Suprapubic skin (tissue), 4 donors: Measurements from ENCODE around the gene KRTAP12-2. TPM values are rescaled to one million over a fixed set of nuclear protein-coding genes. Genes with fewer than 3 reads are reported as not detected.
"Not testable (repeated sequence)": the region's sequence is repeated elsewhere in the genome, so short reads cannot be mapped to it uniquely, and the experiment has no call there.

Experiments
- DNase-seq, 2 donors: peaks; one replicate each; pipeline ENCODE4 v3.0.0-alpha.2; 2019; ENCODE audit warnings: low spot score in 2 of 2
- H3K27ac ChIP-seq: fragments of 200-600 bp; sonication (generic); one replicate; pipeline ENCODE4 v1.5.1; 2019
- H3K27me3 ChIP-seq: fragments of 200-600 bp; sonication (generic); one replicate; pipeline ENCODE4 v1.5.1; 2019
- H3K36me3 ChIP-seq: fragments of 200-600 bp; sonication (generic); one replicate; pipeline ENCODE4 v1.5.1; 2019
- H3K4me1 ChIP-seq: fragments of 200-600 bp; sonication (generic); one replicate; pipeline ENCODE4 v1.5.1; 2019
- H3K4me3 ChIP-seq: fragments of 200-600 bp; sonication (generic); one replicate; pipeline ENCODE4 v1.5.1; 2019; ENCODE audit warnings: mild to moderate bottlenecking
- H3K9me3 ChIP-seq: fragments of 200-600 bp; sonication (generic); one replicate; pipeline ENCODE4 v1.5.1; 2019
- EP300 ChIP-seq: sonication (generic); formaldehyde crosslinking; IDR thresholded peaks from one replicate; pipeline ENCODE4 v1.6.1; 2017; ENCODE audit warnings: antibody characterized with exemption
- POLR2A ChIP-seq, 2 donors: fragments of 450-650 bp; IDR thresholded peaks; one replicate each; pipeline ENCODE4 v1.6.1; 2017; ENCODE audit warnings: antibody characterized with exemption in 2 of 2, mild to moderate bottlenecking in 2 of 2, moderate library complexity in 2 of 2
- POLR2AphosphoS5 ChIP-seq, 3 donors: sonication (generic); formaldehyde crosslinking; IDR thresholded peaks; one replicate each; pipeline ENCODE4 v1.6.1; 2017; ENCODE audit warnings: antibody characterized with exemption in 3 of 3
- WGBS: methylation state at CpG from one replicate; pipeline ENCODE4 v1.1.5; 2018; 5-methylcytosine and 5-hydroxymethylcytosine counted together
- total RNA-seq, 4 donors: library from RNA; depleted of rRNA; stranded (reverse); fragments of >200 nt; gene quantifications; one replicate each; pipeline ENCODE4 v1.1.0, GENCODE V29; 2016
- TF ChIP-seq, protein P1 (sequence below), 2 donors: fragments of 200-600 bp in 1 of 2; fragments of 450-650 bp in 1 of 2; sonication (generic) in 1 of 2; IDR thresholded peaks; one replicate each; pipeline ENCODE4 v1.5.1; 2016 to 2019; ENCODE audit warnings: antibody characterized with exemption in 2 of 2, mild to moderate bottlenecking in 1 of 2, moderate library complexity in 1 of 2

KRTAP12-2 gene
- total RNA-seq, 4 donors from 2014 or later = 5.6 to 29.3 (median 8.2) TPM; not detected in 1

DNA sequence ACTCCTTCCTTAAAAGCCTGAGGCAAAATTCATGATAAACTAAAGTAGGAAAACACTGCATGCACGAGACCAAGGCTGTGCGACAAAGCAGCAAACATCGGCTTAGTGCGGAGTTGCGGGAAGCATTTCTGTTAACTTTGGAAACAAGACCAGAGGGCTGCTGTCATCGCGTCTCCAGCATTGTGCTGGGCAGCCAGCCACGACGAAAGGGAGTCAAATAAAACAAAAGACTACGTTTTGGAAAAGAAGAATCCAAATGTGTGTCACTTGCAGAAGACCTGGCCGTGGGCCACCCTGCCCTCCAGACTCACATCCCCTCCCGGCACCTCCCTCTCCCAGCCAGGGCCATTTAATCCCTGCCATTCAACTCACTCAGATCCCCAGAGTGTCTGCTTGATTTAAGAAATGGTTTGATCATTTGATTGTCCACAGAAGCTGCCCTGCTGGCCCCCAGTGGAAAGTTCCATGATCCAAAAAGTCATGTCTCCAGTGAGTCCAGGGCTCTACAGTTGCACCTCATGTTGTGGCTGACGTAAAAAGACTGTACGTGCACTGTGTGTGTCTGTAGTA lies 22.9 kb downstream of the KRTAP12-2 start:
- no peak for TF ChIP-seq POLR2AphosphoS5 (IDR thresholded peaks at IDR 0.05)
- TF ChIP-seq POLR2A (IDR thresholded peaks at IDR 0.05) = no peak
- no peak for TF ChIP-seq EP300
- TF ChIP-seq, protein P1, sequence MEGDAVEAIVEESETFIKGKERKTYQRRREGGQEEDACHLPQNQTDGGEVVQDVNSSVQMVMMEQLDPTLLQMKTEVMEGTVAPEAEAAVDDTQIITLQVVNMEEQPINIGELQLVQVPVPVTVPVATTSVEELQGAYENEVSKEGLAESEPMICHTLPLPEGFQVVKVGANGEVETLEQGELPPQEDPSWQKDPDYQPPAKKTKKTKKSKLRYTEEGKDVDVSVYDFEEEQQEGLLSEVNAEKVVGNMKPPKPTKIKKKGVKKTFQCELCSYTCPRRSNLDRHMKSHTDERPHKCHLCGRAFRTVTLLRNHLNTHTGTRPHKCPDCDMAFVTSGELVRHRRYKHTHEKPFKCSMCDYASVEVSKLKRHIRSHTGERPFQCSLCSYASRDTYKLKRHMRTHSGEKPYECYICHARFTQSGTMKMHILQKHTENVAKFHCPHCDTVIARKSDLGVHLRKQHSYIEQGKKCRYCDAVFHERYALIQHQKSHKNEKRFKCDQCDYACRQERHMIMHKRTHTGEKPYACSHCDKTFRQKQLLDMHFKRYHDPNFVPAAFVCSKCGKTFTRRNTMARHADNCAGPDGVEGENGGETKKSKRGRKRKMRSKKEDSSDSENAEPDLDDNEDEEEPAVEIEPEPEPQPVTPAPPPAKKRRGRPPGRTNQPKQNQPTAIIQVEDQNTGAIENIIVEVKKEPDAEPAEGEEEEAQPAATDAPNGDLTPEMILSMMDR (IDR thresholded peaks at IDR 0.05) = no peak
- Histone ChIP-seq H3K9me3 (no peaks in the 10 kb centered on the region), H3K27ac (no peak overlapping the region), H3K4me1 (no peaks in the 10 kb centered on the region), H3K27me3 (peaks cover 30% of the 10 kb centered on the region), H3K36me3 (no peaks in the 10 kb centered on the region), H3K4me3 (no peak overlapping the region)
- WGBS = 65% methylated on average over 14 of the region's 14 CpGs
- no peak for DNase-seq

DNA sequence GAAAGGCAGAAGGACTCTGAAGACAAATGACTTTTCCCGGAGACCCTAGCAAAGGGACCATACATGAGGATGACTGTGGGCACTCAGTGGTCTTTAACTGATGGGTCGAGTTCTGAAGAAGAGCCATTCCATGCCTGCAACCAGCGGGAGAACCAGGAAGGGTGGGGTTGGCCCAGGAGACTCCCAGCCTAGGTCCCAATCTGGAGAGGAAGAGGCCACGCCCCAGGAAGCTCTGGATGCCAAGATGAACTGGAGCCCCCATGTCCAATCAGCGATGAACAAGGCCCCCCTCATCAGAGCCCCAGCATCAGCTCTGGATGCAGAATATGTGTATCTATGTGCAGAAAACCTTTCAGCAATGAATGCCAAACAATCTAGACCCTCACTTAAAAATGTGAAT lies 26.0 kb downstream of the KRTAP12-2 start:
- Histone ChIP-seq H3K4me3 (no peak overlapping the region), H3K9me3 (no peaks in the 10 kb centered on the region), H3K4me1 (no peaks in the 10 kb centered on the region), H3K36me3 (no peaks in the 10 kb centered on the region), H3K27ac (no peak overlapping the region), H3K27me3 (peaks cover 25% of the 10 kb centered on the region)
- TF ChIP-seq, protein P1 (IDR thresholded peaks at IDR 0.05) = no peak
- no peak for TF ChIP-seq POLR2AphosphoS5 (IDR thresholded peaks at IDR 0.05)
- no peak for TF ChIP-seq POLR2A (IDR thresholded peaks at IDR 0.05)
- no peak for TF ChIP-seq EP300
- 91% methylated on average over 5 of the region's 5 CpGs for WGBS
- peak in 1 of 2 donors; percentile 25 for DNase-seq

DNA sequence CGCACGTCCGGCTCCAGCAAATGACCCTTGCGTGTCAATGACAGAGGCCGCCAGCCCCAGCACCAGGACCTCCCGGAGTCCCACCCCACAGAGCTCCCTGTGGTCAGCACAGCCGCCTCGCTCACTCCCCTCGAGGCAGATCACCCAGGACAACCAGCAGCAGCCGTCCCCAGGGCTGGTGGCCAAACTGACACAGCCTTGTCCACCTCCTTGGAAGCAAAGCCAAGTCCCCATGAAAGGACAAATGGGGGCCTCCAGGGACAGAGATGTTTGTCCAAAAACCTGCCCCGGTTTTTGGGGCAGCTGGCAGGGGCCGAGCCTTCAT lies 27.4 kb downstream of the KRTAP12-2 start:
- WGBS = 87% methylated on average over 4 of the region's 12 CpGs
- Histone ChIP-seq H3K4me3 (no peak overlapping the region), H3K27me3 (peaks cover 25% of the 10 kb centered on the region), H3K4me1 (no peaks in the 10 kb centered on the region), H3K9me3 (no peaks in the 10 kb centered on the region), H3K36me3 (no peaks in the 10 kb centered on the region), H3K27ac (no peak overlapping the region)
- DNase-seq = no peak
- no peak for TF ChIP-seq POLR2AphosphoS5 (IDR thresholded peaks at IDR 0.05)
- no peak for TF ChIP-seq POLR2A (IDR thresholded peaks at IDR 0.05)
- no peak for TF ChIP-seq EP300
- TF ChIP-seq, protein P1 (IDR thresholded peaks at IDR 0.05) = no peak

DNA sequence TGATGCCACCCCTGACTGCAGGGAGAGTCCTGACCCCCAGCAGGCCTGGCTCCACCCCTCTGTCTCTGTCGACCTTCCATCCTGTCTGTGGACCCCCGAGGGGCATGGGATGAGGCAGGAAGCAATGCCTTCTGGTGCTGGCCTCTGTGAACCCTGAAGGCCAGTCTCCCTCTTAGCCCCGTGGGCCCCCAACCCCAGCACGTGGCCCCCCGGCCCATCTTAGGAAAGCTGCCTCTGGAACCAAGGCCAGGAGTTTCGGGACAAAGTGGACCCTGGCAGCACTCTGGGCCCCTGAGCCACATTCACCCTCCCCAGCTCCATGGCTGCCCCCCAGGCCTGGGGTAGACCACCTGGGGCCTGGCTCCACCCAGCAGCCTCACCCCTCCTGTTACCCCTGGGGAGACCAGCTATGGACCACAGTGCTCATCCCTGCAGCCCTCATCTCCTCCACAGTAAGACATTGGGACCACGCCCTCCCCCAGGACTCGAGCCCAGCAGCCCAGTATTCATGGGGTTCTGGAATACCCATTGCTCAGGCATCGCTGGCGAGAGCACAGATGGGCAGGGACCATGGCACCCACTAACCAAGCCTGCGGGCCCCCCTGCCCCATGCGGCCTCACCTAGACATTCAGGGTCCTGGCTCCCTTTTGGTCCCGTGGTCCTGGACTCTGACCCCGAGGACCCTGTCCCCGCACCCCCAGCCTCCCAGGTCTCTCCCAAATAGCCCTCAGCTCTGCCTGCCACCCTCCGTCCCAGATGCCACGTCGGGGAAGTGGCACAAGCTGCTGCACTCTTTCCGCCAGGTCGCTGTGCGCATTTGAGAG lies 28.0 kb downstream of the KRTAP12-2 start:
- 95% methylated on average over 10 of the region's 21 CpGs for WGBS
- not testable (repeated sequence) for H3K4me3 ChIP-seq, DNase-seq, H3K9me3 ChIP-seq, H3K27ac ChIP-seq, H3K4me1 ChIP-seq, H3K36me3 ChIP-seq
- peaks cover 25% of the 10 kb centered on the region for H3K27me3 ChIP-seq

DNA sequence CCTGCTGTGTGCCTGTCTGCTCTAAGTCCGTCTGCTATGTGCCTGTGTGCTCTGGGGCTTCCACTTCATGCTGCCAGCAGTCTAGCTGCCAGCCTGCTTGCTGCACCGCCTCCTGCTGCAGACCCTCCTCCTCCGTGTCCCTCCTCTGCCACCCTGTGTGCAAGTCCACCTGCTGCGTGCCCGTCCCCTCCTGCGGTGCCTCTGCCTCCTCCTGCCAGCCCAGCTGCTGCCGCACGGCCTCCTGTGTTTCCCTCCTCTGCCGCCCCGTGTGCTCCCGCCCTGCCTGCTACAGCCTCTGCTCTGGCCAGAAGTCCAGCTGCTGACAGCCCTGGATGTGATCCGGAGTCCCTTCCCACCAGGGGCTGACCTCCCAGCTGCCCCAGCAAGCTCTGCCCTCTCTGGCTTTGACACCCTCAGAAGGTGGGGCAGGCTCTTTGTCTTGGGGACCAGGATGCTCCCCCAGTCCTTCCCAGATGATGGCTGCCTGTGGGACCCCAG lies 28.8 kb downstream of the KRTAP12-2 start:
- not testable (repeated sequence) for H3K27ac ChIP-seq, H3K9me3 ChIP-seq, H3K36me3 ChIP-seq, H3K4me1 ChIP-seq, DNase-seq, H3K4me3 ChIP-seq
- peaks cover 25% of the 10 kb centered on the region for H3K27me3 ChIP-seq
- 87% methylated on average over 10 of the region's 12 CpGs for WGBS

DNA sequence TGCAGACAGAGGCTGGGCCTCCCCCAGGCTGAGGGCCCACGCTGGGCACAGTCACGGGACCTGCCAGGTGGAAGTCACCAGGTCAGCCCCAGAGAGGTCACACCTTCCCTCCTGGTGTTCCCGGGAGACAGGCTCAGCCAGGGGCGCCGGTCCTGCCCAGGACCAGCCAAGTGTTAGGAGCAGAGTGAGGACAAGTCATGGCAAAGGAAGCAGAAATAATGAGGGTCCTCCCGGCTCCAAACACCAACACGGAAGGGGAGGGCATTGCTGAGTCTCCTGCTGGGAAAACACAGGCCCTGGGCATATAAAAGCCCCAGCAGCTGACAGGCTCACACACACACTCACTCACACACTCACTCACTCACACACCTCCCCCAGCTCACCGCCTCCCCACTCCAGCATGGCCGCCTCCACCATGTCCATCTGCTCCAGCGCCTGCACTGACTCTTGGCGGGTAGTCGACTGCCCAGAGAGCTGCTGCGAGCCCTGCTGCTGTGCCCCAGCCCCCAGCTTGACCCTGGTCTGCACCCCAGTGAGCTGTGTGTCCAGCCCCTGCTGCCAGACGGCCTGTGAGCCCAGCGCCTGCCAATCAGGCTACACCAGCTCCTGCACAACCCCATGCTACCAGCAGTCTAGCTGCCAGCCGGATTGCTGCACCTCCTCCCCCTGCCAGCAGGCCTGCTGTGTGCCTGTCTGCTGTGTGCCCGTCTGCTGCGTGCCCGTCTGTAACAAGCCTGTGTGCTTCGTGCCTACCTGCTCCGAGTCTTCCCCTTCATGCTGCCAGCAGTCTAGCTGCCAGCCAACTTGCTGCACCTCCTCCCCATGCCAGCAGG lies 29.5 kb downstream of the KRTAP12-2 start, which contains the start of gene KRTAP10-10:
TSS of gene KRTAP10-10 (plus strand) at position 339 of the 833 bp plus-strand sequence. CDS start at position 401, 62 bp downstream.
- WGBS = 47% methylated on average over 19 of the region's 21 CpGs

More for the DNA sequence above, 29.5 kb downstream of the KRTAP12-2 start, which contains the start of gene KRTAP10-10:
- no peak within 1 kb of the TSS for H3K4me3 ChIP-seq
- TF ChIP-seq POLR2AphosphoS5 (IDR thresholded peaks at IDR 0.05) (no peak), POLR2A (IDR thresholded peaks at IDR 0.05) (no peak), EP300 (no peak)
- TF ChIP-seq, protein P1 (IDR thresholded peaks at IDR 0.05) = no peak
- peaks cover 21% of the 10 kb centered on the region for H3K27me3 ChIP-seq
- no peak within 1 kb of the TSS for H3K27ac ChIP-seq
- no peak for DNase-seq
- H3K4me1 ChIP-seq = no peaks in the 10 kb centered on the region
- no peaks in the 10 kb centered on the region for H3K36me3 ChIP-seq
- no peaks in the 10 kb centered on the region for H3K9me3 ChIP-seq
